Breast epithelium (tissue), 4 donors: ENCODE measurements around the gene GPR108. TPM values are rescaled to one million over a fixed set of nuclear protein-coding genes. Genes with fewer than 3 reads are reported as not detected.
"Not testable (repeated sequence)": the region's sequence is repeated elsewhere in the genome, so short reads cannot be mapped to it uniquely, and the experiment has no call there.

ENCODE experiments used
- DNase-seq, 2 donors: peaks; one replicate each; pipeline ENCODE4 v3.0.0-alpha.2; 2019; ENCODE audit warnings: low spot score in 2 of 2
- H3K27ac ChIP-seq, 2 donors: fragments of 200-600 bp; sonication (generic) in 1 of 2; one replicate each; pipeline ENCODE4 v1.5.1; 2016 to 2019; ENCODE audit warnings: mild to moderate bottlenecking in 1 of 2
- H3K27me3 ChIP-seq, 2 donors: fragments of 200-600 bp; sonication (generic) in 1 of 2; one replicate each; pipeline versions ENCODE4 v1.5.1 to v1.6.0; 2017 to 2019; ENCODE audit warnings: control low read depth in 1 of 2, mild to moderate bottlenecking in 1 of 2
- H3K36me3 ChIP-seq: fragments of 200-600 bp; one replicate; pipeline ENCODE4 v1.5.1; 2019
- H3K4me1 ChIP-seq, 2 donors: fragments of 200-600 bp; sonication (generic); one replicate each; pipeline ENCODE4 v1.5.1; 2016 to 2019; ENCODE audit warnings: control low read depth in 1 of 2
- H3K4me3 ChIP-seq, 3 donors: fragments of 200-600 bp; sonication (generic); 1 replicate in 2 of 3; 2 replicates in 1 of 3; pipeline ENCODE4 v1.5.1; 2016 to 2019; ENCODE audit warnings: mild to moderate bottlenecking in 3 of 3, moderate library complexity in 2 of 3
- H3K9me3 ChIP-seq, 2 donors: fragments of 200-600 bp; sonication (generic) in 1 of 2; one replicate each; pipeline ENCODE4 v1.5.1; 2016 to 2019; ENCODE audit warnings: control low read depth in 1 of 2
- CTCF ChIP-seq, 3 donors: fragments of 450-650 bp; IDR thresholded peaks; one replicate each; pipeline ENCODE4 v1.5.1; 2016 to 2017; ENCODE audit warnings: antibody characterized with exemption in 3 of 3, mild to moderate bottlenecking in 3 of 3, moderate library complexity in 3 of 3
- POLR2A ChIP-seq: fragments of 450-650 bp; IDR thresholded peaks from one replicate; pipeline ENCODE4 v1.6.1; 2016; ENCODE audit warnings: antibody characterized with exemption, mild to moderate bottlenecking, moderate library complexity
- POLR2AphosphoS5 ChIP-seq, 3 donors: sonication (generic); formaldehyde crosslinking; IDR thresholded peaks; one replicate each; pipeline ENCODE4 v1.6.1; 2017; ENCODE audit warnings: antibody characterized with exemption in 3 of 3
- intact Hi-C: fragments of 100-400 bp; cut with DNase I; formaldehyde crosslinking; loops from one replicate; pipeline ENCODE4 v1.15.1; 2023; ENCODE audit warnings: low total_unique reads
- total RNA-seq, 3 donors: library from RNA; depleted of rRNA; stranded (reverse); fragments of >200 nt; gene quantifications; one replicate each; pipeline ENCODE4 v1.1.0, GENCODE V29; 2016

GPR108 gene
- 10 to 100 TPM; 62.9 to 98.1 (median 78.0) TPM for total RNA-seq

- peak; percentile 99 to 100 for DNase-seq
- Histone ChIP-seq H3K4me3 (peak within 1 kb of the TSS; percentile 88 to 97 (median 91)), H3K36me3 (no peaks in the 10 kb centered on the region), H3K27me3 (no peaks in the 10 kb centered on the region), H3K4me1 (peaks cover 5 to 20% of the 10 kb centered on the region in 2 donors), H3K9me3 (no peaks in the 10 kb centered on the region), H3K27ac (peak within 1 kb of the TSS; percentile 96 to 99)
- intact Hi-C loops, result no loop called here
- peak in 1 of 3 donors; percentile 13 for TF ChIP-seq CTCF (IDR thresholded peaks at IDR 0.05)
- peak; percentile 31 for TF ChIP-seq POLR2A
- TF ChIP-seq POLR2AphosphoS5 (IDR thresholded peaks at IDR 0.05), result peak in 2 of 3 donors; percentile 34 to 88
These were observed at the start of gene GPR108 for GRCh38 chr19:6737284-6737872. GPR108 (minus strand) TSS chr19:6737580; CDS start chr19:6737576, 4 bp downstream.

GRCh38 chr19:6779206-6779605, 41.8 kb upstream of the GPR108 start:
- no peak overlapping the region for H3K27ac ChIP-seq
- no peak for DNase-seq
- H3K4me3 ChIP-seq, result no peak overlapping the region
- intact Hi-C loops, result no loop called here
- TF ChIP-seq CTCF (IDR thresholded peaks at IDR 0.05) (no peak), POLR2A (no peak), POLR2AphosphoS5 (IDR thresholded peaks at IDR 0.05) (no peak)
- no peaks in the 10 kb centered on the region for H3K36me3 ChIP-seq
- H3K9me3 ChIP-seq, result no peaks in the 10 kb centered on the region
- no peaks in the 10 kb centered on the region for H3K27me3 ChIP-seq
- no peaks in the 10 kb centered on the region for H3K4me1 ChIP-seq

- Histone ChIP-seq H3K4me1 (no peaks in the 10 kb centered on the region), H3K36me3 (no peaks in the 10 kb centered on the region), H3K9me3 (no peaks in the 10 kb centered on the region), H3K27me3 (no peaks in the 10 kb centered on the region), H3K27ac (no peak overlapping the region), H3K4me3 (no peak overlapping the region)
- no peak for TF ChIP-seq POLR2AphosphoS5 (IDR thresholded peaks at IDR 0.05)
- no peak for TF ChIP-seq CTCF (IDR thresholded peaks at IDR 0.05)
- no peak for TF ChIP-seq POLR2A
- DNase-seq, result no peak
- intact Hi-C loops, result no loop called here
These were observed 41.0 kb upstream of the GPR108 start for GRCh38 chr19:6778386-6778785.

GRCh38 chr19:6777434-6777833, 40.1 kb upstream of the GPR108 start:
- no peaks in the 10 kb centered on the region for H3K9me3 ChIP-seq
- no peaks in the 10 kb centered on the region for H3K36me3 ChIP-seq
- H3K4me3 ChIP-seq, result no peak overlapping the region
- no peak overlapping the region for H3K27ac ChIP-seq
- intact Hi-C loops, result no loop called here
- DNase-seq, result no peak
- TF ChIP-seq CTCF (IDR thresholded peaks at IDR 0.05) (no peak), POLR2AphosphoS5 (IDR thresholded peaks at IDR 0.05) (no peak), POLR2A (no peak)
- no peaks in the 10 kb centered on the region for H3K27me3 ChIP-seq
- no peaks in the 10 kb centered on the region for H3K4me1 ChIP-seq

GRCh38 chr19:6776999-6777398, 39.6 kb upstream of the GPR108 start:
- Histone ChIP-seq H3K36me3 (no peaks in the 10 kb centered on the region), H3K4me3 (no peak overlapping the region), H3K9me3 (no peaks in the 10 kb centered on the region), H3K27me3 (no peaks in the 10 kb centered on the region), H3K4me1 (no peaks in the 10 kb centered on the region), H3K27ac (no peak overlapping the region)
- intact Hi-C loops, result no loop called here
- no peak for TF ChIP-seq CTCF (IDR thresholded peaks at IDR 0.05)
- no peak for TF ChIP-seq POLR2A
- no peak for TF ChIP-seq POLR2AphosphoS5 (IDR thresholded peaks at IDR 0.05)
- no peak for DNase-seq

- H3K4me3 ChIP-seq, intact Hi-C loops, H3K27me3 ChIP-seq, H3K27ac ChIP-seq, H3K36me3 ChIP-seq, H3K4me1 ChIP-seq, DNase-seq, H3K9me3 ChIP-seq: not testable (repeated sequence)
These were observed 38.7 kb upstream of the GPR108 start for GRCh38 chr19:6776045-6776444.
